CD4-positive, alpha-beta T cell treated with Interleukin-2 at 100 ng/mL for 4 hours (primary cell): ENCODE data around the gene RASEF.
"Not testable (repeated sequence)": the region's sequence is repeated elsewhere in the genome, so short reads cannot be mapped to it uniquely, and the experiment has no call there.

ENCODE experiments used
- DNase-seq: peaks from one replicate; pipeline ENCODE4 v3.0.0-alpha.2; 2020; ENCODE audit warnings: low spot score

Gene RASEF

GRCh38 chr9:83062651-83063527 lies at the start of gene RASEF:
Gene RASEF, minus strand, starts transcription at chr9:83063142. Its CDS starts 275 bp downstream, at chr9:83062867.
- DNase-seq = no peak

GRCh38 chr9:83111169-83111568 lies 48.2 kb upstream of the RASEF start:
- DNase-seq = no peak

GRCh38 chr9:83109296-83109695 lies 46.4 kb upstream of the RASEF start:
- DNase-seq = no peak

- DNase-seq = no peak
Observed at GRCh38 chr9:83108208-83108607, 45.3 kb upstream of the RASEF start.

- no peak for DNase-seq
Observed at GRCh38 chr9:83106772-83107171, 43.8 kb upstream of the RASEF start.

DNA sequence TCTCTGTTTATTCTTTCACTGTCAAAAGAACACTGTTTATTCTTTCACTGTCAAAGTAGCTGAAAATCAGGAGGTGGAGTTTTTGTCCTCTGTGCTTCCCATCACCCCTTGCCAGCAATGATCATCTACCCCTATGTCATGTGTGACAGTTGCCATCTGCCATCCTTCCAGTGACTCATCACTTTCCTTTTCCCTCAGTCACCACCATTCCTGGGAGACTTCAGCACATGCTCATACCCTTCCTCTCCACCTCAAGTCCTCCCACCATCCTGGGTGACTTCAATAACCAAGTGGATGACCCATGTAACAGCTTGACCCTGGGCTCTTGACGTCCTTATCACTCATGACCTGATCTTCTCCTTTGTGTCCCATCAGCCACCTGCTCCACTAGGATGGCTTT lies 43.3 kb upstream of the RASEF start:
- no peak for DNase-seq

- no peak for DNase-seq
Observed at GRCh38 chr9:83097633-83098032, 34.7 kb upstream of the RASEF start.

- DNase-seq = not testable (repeated sequence)
Observed at GRCh38 chr9:83093311-83093710, 30.4 kb upstream of the RASEF start.

GRCh38 chr9:83081846-83082245 lies 18.9 kb upstream of the RASEF start:
- DNase-seq = no peak

DNA sequence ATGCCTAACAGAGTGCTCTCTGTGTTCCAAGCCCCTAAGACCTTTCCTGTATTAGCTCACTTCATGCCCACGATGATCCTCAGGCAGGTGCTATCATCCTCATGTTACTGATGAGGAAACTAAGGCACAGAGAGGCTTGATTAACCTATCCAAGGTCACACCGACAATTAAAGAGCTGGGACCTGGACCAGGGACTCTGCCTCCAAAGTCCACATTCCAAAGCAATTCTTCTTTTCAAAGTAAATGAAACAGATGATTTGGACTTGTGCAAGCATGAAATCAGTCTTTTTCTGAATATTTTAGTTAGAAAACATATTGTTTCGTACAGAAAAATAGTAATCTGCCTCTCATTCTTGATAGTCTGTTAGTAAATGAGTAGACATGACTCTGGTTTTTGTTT lies 18.1 kb upstream of the RASEF start:
- no peak for DNase-seq

DNA sequence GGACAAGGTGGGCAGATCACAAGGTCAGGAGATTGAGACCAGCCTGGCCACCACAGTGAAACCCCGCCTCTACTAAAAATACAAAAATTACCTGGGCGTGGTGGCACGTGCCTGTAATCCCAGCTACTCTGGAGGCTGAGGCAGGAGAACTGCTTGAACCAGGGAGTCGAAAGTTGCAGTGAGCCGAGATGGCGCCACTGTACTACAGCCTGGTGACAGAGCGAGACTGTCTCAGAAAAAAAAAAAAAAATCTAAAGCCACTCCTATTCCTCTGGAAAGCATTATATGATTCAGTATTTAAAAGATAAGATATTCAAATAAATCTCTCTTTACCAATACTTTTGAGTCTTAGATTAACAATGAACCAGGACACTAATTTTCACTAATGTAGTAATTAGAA lies 13.0 kb upstream of the RASEF start:
- DNase-seq = not testable (repeated sequence)

- not testable (repeated sequence) for DNase-seq
Observed at GRCh38 chr9:83072498-83072897, 9.6 kb upstream of the RASEF start.

GRCh38 chr9:83071626-83072025 lies 8.7 kb upstream of the RASEF start:
- no peak for DNase-seq

GRCh38 chr9:83070261-83070660 lies 7.3 kb upstream of the RASEF start:
- no peak for DNase-seq

GRCh38 chr9:83069651-83070050 lies 6.7 kb upstream of the RASEF start:
- no peak for DNase-seq

GRCh38 chr9:83068414-83068813 lies 5.5 kb upstream of the RASEF start:
- DNase-seq = no peak

GRCh38 chr9:83067579-83067978 lies 4.6 kb upstream of the RASEF start:
- DNase-seq = no peak

- no peak for DNase-seq
Observed at GRCh38 chr9:83066771-83067170, 3.8 kb upstream of the RASEF start.

DNA sequence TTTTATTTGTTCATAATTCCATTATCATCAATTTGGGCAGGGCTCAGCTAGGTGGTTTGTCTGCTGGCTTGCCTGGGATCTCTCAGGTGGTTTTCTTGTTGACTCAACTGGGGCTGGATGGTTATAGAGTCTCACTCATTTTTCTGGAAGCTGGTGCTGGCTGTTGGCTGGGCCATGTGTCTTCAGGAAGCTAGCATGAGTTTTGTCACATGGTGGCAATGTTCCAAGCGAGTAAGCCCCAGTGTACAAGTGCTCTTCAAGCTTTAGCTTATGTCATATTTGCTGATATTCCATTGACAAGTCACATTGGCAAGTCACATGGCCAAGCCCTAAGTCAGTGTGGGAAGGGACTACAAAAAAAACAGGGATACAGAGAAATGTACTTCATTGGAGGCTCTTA lies 2.3 kb upstream of the RASEF start:
- no peak for DNase-seq

DNA sequence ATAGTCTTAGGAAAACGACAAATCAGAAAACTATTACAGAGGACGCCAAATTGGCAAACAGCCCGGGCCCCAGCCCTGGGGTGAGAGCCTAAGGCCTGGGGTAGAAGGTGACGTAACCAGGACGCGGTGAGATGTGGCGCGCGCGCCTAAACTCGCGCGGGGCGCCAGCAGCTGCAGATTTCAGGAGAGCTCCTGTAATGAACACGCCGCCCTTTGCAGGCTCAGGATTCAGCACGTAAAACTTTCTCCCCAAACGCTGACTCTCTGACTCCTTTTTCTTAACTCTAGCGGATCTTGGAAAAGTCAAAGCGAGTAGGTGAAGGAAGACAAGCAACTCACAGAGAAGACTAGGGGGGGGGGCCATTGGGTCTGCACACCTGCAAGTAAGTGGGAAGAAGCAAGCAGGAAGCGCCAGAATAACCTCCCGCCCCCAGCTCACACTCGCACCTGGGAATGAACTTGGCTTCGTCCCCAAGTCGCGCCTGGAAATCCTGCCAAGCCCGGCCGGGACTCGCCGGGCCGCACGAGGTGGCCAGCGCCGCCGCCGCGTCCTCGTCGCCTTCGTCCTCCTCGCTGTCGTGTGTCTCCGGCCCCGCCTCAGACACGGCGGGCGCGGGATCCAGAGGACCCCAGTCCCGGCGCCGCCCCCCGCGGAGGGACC lies 822 bp downstream of the RASEF start:
- no peak for DNase-seq

- DNase-seq = no peak
Observed at GRCh38 chr9:83061036-83061435, 1.9 kb downstream of the RASEF start.

DNA sequence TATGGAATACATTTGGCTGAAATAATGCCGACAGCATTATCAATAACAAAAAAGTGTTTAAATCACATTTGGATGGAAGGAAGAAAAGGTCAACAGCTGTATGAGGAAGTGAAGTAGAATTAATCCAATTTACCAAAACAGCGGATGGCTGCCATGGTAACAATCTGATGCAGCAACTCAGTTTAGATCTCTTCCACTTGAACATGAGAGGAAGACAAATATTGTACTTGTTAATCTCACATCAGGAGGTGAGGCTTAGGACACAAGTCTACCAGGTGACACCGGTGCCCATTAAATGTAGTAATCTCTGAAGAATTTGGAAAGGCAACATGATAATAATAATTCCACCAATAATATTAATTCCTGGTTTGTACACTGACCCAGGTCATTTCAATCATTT lies 2.4 kb downstream of the RASEF start:
- no peak for DNase-seq

GRCh38 chr9:83059417-83059816 lies 3.5 kb downstream of the RASEF start:
- DNase-seq = no peak

DNA sequence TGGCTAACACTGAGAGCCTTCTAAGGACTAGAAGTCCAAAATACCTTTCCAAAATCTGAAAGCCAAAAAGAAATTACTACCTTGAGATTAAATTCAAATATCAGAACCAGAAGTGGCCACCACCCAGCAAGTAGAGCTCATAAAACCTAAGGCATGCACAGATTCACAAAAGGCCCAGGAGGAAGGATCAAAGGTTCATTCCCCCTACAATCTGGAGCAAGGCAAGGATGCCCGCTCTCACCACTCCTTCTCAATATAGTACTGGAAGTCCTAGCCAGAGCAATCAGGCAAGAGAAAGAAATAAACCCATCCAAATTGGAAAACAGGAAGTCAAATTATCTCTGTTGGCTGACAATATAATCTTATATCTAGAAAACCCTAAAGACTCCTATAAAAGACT lies 6.0 kb downstream of the RASEF start:
- DNase-seq = no peak
